Bronchial epithelial cell (primary cell): ENCODE results near the gene SORBS1. TPM values are rescaled to one million over a fixed set of nuclear protein-coding genes. Genes with fewer than 3 reads are reported as not detected.

Experiments used
- DNase-seq: peaks from one replicate; pipeline ENCODE4 v3.0.0-alpha.2; 2010; ENCODE audit warnings: low read depth
- FAIRE-seq: peaks from 2 replicates; lab custom pipeline; 2011; peaks lifted over from hg19 to GRCh38; lab: Jason Lieb, UNC
- H3K27me3 ChIP-seq: 2 replicates; pipeline ENCODE4 v1.5.1; 2011; ENCODE audit warnings: low read length; ENCODE audit not compliant: control insufficient read depth, insufficient read depth
- H3K36me3 ChIP-seq: 2 replicates; pipeline ENCODE4 v1.5.1; 2011; ENCODE audit warnings: low read length; ENCODE audit not compliant: control insufficient read depth, insufficient read depth
- H3K4me3 ChIP-seq: 2 replicates; pipeline ENCODE4 v1.5.1; 2011; ENCODE audit warnings: mild to moderate bottlenecking, low read depth, low read length, control low read depth
- total RNA-seq: library from RNA; depleted of rRNA; stranded (reverse); fragments of >200 nt; gene quantifications from 2 replicates; pipeline ENCODE4 v1.2.1, GENCODE V29; 2014
- TF ChIP-seq, protein P1 (sequence below): IDR thresholded peaks from 2 replicates; pipeline ENCODE4 v1.5.1; 2011; ENCODE audit warnings: mild to moderate bottlenecking, moderate library complexity, low read length, control low read depth, inconsistent platforms; ENCODE audit not compliant: insufficient read depth, severe bottlenecking

The SORBS1 gene
- total RNA-seq, 1 donor from 2014 or later = under 0.01 TPM

DNA sequence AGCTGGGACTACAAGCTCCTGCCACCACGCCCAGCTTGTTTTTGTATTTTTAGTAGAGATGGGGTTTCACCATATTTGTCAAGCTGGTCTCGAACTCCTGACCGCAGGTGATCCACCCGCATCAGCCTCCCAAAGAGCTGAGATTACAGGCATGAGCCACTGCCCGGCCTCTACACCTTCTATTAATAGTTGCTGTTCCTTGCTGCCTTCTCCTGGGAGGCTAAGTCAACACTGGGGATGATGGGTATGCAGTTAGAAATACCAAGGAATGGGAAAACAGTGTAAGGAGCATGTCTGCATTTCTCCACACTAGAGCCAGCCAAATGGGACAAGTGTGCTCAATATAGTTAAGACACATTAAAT lies 173.1 kb downstream of the SORBS1 start:
- TF ChIP-seq, protein P1, sequence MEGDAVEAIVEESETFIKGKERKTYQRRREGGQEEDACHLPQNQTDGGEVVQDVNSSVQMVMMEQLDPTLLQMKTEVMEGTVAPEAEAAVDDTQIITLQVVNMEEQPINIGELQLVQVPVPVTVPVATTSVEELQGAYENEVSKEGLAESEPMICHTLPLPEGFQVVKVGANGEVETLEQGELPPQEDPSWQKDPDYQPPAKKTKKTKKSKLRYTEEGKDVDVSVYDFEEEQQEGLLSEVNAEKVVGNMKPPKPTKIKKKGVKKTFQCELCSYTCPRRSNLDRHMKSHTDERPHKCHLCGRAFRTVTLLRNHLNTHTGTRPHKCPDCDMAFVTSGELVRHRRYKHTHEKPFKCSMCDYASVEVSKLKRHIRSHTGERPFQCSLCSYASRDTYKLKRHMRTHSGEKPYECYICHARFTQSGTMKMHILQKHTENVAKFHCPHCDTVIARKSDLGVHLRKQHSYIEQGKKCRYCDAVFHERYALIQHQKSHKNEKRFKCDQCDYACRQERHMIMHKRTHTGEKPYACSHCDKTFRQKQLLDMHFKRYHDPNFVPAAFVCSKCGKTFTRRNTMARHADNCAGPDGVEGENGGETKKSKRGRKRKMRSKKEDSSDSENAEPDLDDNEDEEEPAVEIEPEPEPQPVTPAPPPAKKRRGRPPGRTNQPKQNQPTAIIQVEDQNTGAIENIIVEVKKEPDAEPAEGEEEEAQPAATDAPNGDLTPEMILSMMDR = no peak
- DNase-seq = no peak
- Histone ChIP-seq H3K27me3 (no peaks in the 10 kb centered on the region), H3K36me3 (no peaks in the 10 kb centered on the region), H3K4me3 (no peak overlapping the region)
- FAIRE-seq = no peak

DNA sequence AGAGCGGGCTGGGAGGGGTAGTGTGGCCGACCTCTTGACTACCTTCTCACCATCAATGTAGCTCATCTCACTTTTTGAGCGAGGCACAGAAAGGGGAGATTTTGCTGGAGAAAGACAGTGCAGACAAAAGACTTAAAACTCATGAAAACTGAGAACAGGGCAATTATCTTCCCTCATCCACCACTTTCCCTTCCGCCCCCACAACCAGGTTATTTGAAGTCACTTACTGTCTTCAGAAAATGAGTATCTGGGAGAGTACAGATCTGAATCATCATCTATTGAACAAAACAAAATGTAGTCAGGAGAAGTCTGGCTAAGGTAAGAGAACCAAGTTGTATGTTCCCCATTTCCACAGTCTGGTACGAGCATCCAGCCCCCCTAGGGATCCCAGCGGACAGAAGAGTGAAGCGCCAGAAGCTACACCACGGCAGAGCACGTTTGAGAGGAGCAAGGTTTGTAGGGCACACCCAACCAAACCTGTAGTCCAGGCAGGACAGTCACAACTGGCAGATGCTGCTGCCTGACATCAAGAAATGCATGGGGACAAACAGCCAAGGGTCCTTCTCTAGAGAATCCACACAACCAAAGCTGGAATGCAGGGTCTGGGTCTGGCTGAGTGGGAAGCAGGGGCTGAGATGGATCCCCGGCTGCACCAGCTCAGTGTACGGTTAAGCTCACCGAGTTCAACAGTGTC lies 177.0 kb downstream of the SORBS1 start:
- FAIRE-seq = no peak
- no peaks in the 10 kb centered on the region for H3K36me3 ChIP-seq
- TF ChIP-seq, protein P1 = no peak
- H3K27me3 ChIP-seq = no peaks in the 10 kb centered on the region
- no peak overlapping the region for H3K4me3 ChIP-seq
- DNase-seq = no peak

DNA sequence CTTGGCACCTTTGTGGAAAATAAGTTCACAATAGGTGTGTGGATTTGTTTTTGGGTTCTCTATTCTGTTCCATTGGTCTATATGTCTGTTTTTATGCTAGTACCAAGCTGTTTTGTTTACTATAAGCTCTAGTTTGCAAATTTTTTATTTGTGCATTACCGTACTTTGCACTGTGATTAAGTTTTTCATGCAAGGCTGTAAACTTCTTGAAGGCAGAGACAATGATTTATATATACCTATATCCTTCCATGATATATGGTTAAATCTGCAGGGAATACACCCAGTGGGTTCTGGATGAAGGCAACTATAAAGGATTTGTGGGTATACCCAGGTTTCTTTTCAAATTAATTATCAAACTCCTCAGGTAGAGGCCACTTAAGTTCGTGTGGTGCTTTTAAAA lies 178.6 kb downstream of the SORBS1 start:
- FAIRE-seq = no peak
- no peaks in the 10 kb centered on the region for H3K36me3 ChIP-seq

DNA sequence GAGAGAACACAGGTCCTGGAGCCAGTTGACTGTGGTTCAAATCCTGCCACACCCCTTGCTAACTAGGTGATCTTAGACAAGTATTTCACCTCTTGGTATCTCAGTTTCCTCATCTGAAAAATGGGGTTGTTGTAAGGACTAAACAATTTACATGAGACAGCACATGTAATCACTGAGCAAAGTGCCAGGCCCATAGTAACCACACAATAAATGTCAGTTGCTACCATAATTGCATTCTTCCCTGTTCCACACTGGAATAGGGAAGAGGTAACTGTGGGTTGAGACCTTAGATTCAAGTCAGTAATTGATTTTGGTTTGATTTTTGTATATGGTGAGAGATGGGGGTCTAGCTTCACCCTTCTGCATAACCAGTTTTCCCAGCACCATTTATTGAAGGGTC lies 179.0 kb downstream of the SORBS1 start:
- H3K4me3 ChIP-seq = no peak overlapping the region
- TF ChIP-seq, protein P1 = no peak
- H3K36me3 ChIP-seq = no peaks in the 10 kb centered on the region
- DNase-seq (no peak), FAIRE-seq (no peak)
- H3K27me3 ChIP-seq = no peaks in the 10 kb centered on the region

More for the DNA sequence above, 178.6 kb downstream of the SORBS1 start:
- TF ChIP-seq, protein P1 = no peak
- no peak overlapping the region for H3K4me3 ChIP-seq
- no peaks in the 10 kb centered on the region for H3K27me3 ChIP-seq
- no peak for DNase-seq

DNA sequence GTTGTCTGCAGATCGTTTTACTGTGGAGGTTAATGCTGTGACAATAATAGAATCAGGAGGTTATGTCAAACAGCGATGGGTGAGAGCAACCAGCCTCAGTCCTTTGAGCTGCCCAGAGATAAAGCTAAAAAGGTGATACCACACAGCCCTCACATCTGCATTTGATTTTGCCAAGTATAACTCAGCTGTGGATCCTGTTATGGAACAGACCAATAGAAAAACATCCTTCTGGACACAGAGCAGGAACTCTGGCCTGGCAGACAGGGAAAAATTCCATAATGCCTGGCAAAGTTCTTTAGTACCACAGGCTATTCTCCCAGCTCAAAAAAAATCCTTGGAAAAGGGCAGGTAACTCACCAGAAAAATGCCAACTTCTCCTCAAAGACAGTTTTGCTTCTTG lies 183.2 kb downstream of the SORBS1 start:
- DNase-seq (no peak), FAIRE-seq (no peak)
- TF ChIP-seq, protein P1 = no peak
- no peak overlapping the region for H3K4me3 ChIP-seq
- H3K36me3 ChIP-seq = no peaks in the 10 kb centered on the region
- no peaks in the 10 kb centered on the region for H3K27me3 ChIP-seq

DNA sequence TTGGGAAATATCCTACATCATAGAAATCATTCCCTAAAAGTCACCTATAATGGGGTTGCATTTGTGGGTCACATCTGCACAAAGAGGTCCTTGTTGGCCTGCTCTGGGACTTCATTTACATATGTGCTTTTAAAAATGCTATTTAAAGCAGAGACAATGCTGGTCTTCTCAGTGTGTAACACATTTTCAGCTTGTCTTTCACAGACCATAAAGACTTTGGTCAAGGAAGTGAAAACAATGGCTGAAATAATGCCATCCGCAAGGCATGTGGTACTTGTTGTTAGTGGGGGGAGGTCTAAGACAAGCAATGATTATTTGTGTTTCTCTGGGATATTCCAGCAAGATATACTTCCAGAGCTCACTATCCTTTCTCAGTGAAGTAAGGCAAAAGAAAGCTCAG lies 185.8 kb downstream of the SORBS1 start:
- TF ChIP-seq, protein P1 = no peak
- DNase-seq (no peak), FAIRE-seq (no peak)
- no peaks in the 10 kb centered on the region for H3K36me3 ChIP-seq
- H3K27me3 ChIP-seq = no peaks in the 10 kb centered on the region
- H3K4me3 ChIP-seq = no peak overlapping the region
